IPS-18a (cell line): ENCODE measurements around the gene PTPN2.
"Not testable (repeated sequence)": the region's sequence is repeated elsewhere in the genome, so short reads cannot be mapped to it uniquely, and the experiment has no call there.

Experiments used
- H3K27ac ChIP-seq: one replicate; pipeline ENCODE4 v1.5.1; 2013; ENCODE audit warnings: low read length
- H3K27me3 ChIP-seq: one replicate; pipeline ENCODE4 v1.6.1; 2013; ENCODE audit warnings: mild to moderate bottlenecking, low read length; ENCODE audit not compliant: control insufficient read depth, insufficient read depth
- H3K36me3 ChIP-seq: one replicate; pipeline ENCODE4 v1.6.1; 2013; ENCODE audit warnings: low read depth, low read length; ENCODE audit not compliant: control insufficient read depth
- H3K4me1 ChIP-seq: one replicate; pipeline ENCODE4 v1.6.1; 2013; ENCODE audit warnings: low read depth, low read length; ENCODE audit not compliant: control insufficient read depth
- H3K4me3 ChIP-seq: one replicate; pipeline ENCODE4 v1.5.1; 2013; ENCODE audit warnings: low read length
- H3K9ac ChIP-seq: one replicate; pipeline ENCODE4 v1.6.1; 2013; ENCODE audit warnings: mild to moderate bottlenecking, low read length, moderate library complexity
- H3K9me3 ChIP-seq: one replicate; pipeline ENCODE4 v1.6.1; 2013; ENCODE audit warnings: low read depth, low read length; ENCODE audit not compliant: control insufficient read depth

PTPN2 gene

GRCh38 chr18:12767580-12768155 is 116.4 kb downstream of the PTPN2 start:
- no peak overlapping the region for H3K27ac ChIP-seq
- H3K9ac ChIP-seq, result no peak overlapping the region
- H3K36me3 ChIP-seq, result no peaks in the 10 kb centered on the region
- H3K4me1 ChIP-seq, result peaks cover 4% of the 10 kb centered on the region
- H3K27me3 ChIP-seq, result no peaks in the 10 kb centered on the region
- no peak overlapping the region for H3K4me3 ChIP-seq
- no peaks in the 10 kb centered on the region for H3K9me3 ChIP-seq

- Histone ChIP-seq H3K4me3 (no peak overlapping the region), H3K27ac (no peak overlapping the region), H3K4me1 (peaks cover 4% of the 10 kb centered on the region), H3K9ac (no peak overlapping the region), H3K36me3 (no peaks in the 10 kb centered on the region), H3K9me3 (no peaks in the 10 kb centered on the region), H3K27me3 (no peaks in the 10 kb centered on the region)
Measured at GRCh38 chr18:12766986-12767433, 117.0 kb downstream of the PTPN2 start.

- Histone ChIP-seq H3K27ac (no peak overlapping the region), H3K9ac (no peak overlapping the region), H3K4me1 (peaks cover 4% of the 10 kb centered on the region), H3K36me3 (no peaks in the 10 kb centered on the region), H3K9me3 (no peaks in the 10 kb centered on the region), H3K27me3 (no peaks in the 10 kb centered on the region), H3K4me3 (no peak overlapping the region)
Measured at GRCh38 chr18:12765586-12765985, 118.5 kb downstream of the PTPN2 start.

GRCh38 chr18:12765126-12765525 is 118.9 kb downstream of the PTPN2 start:
- H3K4me3 ChIP-seq, result no peak overlapping the region
- H3K9ac ChIP-seq, result no peak overlapping the region
- no peak overlapping the region for H3K27ac ChIP-seq
- H3K36me3 ChIP-seq, result no peaks in the 10 kb centered on the region
- H3K4me1 ChIP-seq, result peaks cover 4% of the 10 kb centered on the region
- no peaks in the 10 kb centered on the region for H3K9me3 ChIP-seq
- H3K27me3 ChIP-seq, result no peaks in the 10 kb centered on the region

GRCh38 chr18:12758566-12758965 is 125.5 kb downstream of the PTPN2 start:
- not testable (repeated sequence) for H3K9ac ChIP-seq, H3K27ac ChIP-seq, H3K4me1 ChIP-seq, H3K4me3 ChIP-seq, H3K9me3 ChIP-seq, H3K27me3 ChIP-seq, H3K36me3 ChIP-seq

GRCh38 chr18:12756619-12757239 is 127.3 kb downstream of the PTPN2 start:
- H3K27me3 ChIP-seq, H3K9me3 ChIP-seq, H3K27ac ChIP-seq, H3K9ac ChIP-seq, H3K4me1 ChIP-seq, H3K36me3 ChIP-seq, H3K4me3 ChIP-seq: not testable (repeated sequence)

GRCh38 chr18:12755606-12756005 is 128.4 kb downstream of the PTPN2 start:
- H3K36me3 ChIP-seq, H3K27me3 ChIP-seq, H3K9me3 ChIP-seq, H3K9ac ChIP-seq, H3K27ac ChIP-seq, H3K4me1 ChIP-seq, H3K4me3 ChIP-seq: not testable (repeated sequence)

GRCh38 chr18:12754511-12754910 is 129.5 kb downstream of the PTPN2 start:
- Histone ChIP-seq H3K36me3 (no peaks in the 10 kb centered on the region), H3K27ac (no peak overlapping the region), H3K4me3 (no peak overlapping the region), H3K9ac (no peak overlapping the region), H3K9me3 (no peaks in the 10 kb centered on the region), H3K4me1 (no peaks in the 10 kb centered on the region), H3K27me3 (no peaks in the 10 kb centered on the region)

- H3K9ac ChIP-seq, result no peak overlapping the region
- H3K4me1 ChIP-seq, result no peaks in the 10 kb centered on the region
- H3K4me3 ChIP-seq, result no peak overlapping the region
- H3K36me3 ChIP-seq, result no peaks in the 10 kb centered on the region
- H3K9me3 ChIP-seq, result no peaks in the 10 kb centered on the region
- no peak overlapping the region for H3K27ac ChIP-seq
- no peaks in the 10 kb centered on the region for H3K27me3 ChIP-seq
Measured at GRCh38 chr18:12751891-12752290, 132.1 kb downstream of the PTPN2 start.

DNA sequence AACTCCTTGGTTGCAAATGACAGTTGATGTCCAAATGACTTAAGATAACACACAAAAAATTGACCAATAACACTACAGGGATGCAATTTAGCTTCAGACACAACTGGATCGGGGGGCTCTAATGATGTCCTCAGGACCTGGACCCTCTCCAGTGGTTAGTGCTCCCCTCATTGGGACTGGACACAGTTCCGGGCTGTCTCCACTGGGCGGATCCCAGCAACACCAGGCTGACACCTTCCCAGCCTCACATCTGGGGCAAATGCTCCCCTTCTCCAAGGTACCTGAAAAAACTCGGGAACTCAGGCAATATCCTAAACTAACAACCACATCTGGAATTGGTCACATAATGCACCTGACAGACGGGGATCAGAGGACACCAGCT is 132.5 kb downstream of the PTPN2 start:
- no peaks in the 10 kb centered on the region for H3K9me3 ChIP-seq
- no peak overlapping the region for H3K27ac ChIP-seq
- H3K36me3 ChIP-seq, result no peaks in the 10 kb centered on the region
- H3K9ac ChIP-seq, result no peak overlapping the region
- H3K27me3 ChIP-seq, result no peaks in the 10 kb centered on the region
- no peak overlapping the region for H3K4me3 ChIP-seq
- no peaks in the 10 kb centered on the region for H3K4me1 ChIP-seq

- Histone ChIP-seq H3K9me3 (no peaks in the 10 kb centered on the region), H3K27me3 (no peaks in the 10 kb centered on the region), H3K27ac (no peak overlapping the region), H3K36me3 (no peaks in the 10 kb centered on the region), H3K9ac (no peak overlapping the region), H3K4me1 (no peaks in the 10 kb centered on the region), H3K4me3 (no peak overlapping the region)
Measured at GRCh38 chr18:12750715-12751502, 133.1 kb downstream of the PTPN2 start.
